Lower leg skin (tissue), 3 donors: ENCODE measurements around the gene TMEM163.

ENCODE experiments used
- POLR2A ChIP-seq, 2 donors: fragments of 450-650 bp; IDR thresholded peaks; one replicate each; pipeline ENCODE4 v1.6.1; 2016 to 2017; ENCODE audit warnings: antibody characterized with exemption in 2 of 2, mild to moderate bottlenecking in 1 of 2, moderate library complexity in 1 of 2
- TF ChIP-seq, protein P1 (sequence below), 3 donors: fragments of 450-650 bp; IDR thresholded peaks; one replicate each; pipeline ENCODE4 v1.5.1; 2016; ENCODE audit warnings: antibody characterized with exemption in 3 of 3, mild to moderate bottlenecking in 3 of 3, moderate library complexity in 2 of 3

DNA sequence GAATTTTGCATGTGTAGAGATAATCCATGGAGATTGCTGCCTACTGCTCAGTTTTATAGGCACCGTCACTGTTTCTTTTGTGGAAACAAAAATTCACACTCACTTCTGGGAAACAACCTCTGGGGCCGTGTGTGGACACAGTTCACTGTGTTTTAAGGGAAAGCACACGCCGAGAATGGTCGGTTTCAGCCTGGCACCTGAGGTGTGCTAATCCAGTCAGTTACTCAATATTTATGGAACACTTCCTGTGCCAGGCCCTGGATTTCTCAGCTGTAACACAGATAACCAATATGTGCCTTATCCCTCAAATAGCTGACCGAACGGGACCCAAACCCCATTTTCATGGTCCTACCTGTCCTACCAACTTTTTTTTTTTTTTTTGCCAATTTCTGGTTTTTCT, 285.3 kb downstream of the TMEM163 start:
- TF ChIP-seq, protein P1, sequence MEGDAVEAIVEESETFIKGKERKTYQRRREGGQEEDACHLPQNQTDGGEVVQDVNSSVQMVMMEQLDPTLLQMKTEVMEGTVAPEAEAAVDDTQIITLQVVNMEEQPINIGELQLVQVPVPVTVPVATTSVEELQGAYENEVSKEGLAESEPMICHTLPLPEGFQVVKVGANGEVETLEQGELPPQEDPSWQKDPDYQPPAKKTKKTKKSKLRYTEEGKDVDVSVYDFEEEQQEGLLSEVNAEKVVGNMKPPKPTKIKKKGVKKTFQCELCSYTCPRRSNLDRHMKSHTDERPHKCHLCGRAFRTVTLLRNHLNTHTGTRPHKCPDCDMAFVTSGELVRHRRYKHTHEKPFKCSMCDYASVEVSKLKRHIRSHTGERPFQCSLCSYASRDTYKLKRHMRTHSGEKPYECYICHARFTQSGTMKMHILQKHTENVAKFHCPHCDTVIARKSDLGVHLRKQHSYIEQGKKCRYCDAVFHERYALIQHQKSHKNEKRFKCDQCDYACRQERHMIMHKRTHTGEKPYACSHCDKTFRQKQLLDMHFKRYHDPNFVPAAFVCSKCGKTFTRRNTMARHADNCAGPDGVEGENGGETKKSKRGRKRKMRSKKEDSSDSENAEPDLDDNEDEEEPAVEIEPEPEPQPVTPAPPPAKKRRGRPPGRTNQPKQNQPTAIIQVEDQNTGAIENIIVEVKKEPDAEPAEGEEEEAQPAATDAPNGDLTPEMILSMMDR (IDR thresholded peaks at IDR 0.05): no peak
- no peak for TF ChIP-seq POLR2A (IDR thresholded peaks at IDR 0.05)
